ENCODE results near the gene OR6A2.

Gene OR6A2

GRCh38 chr11:6746086-6746618 is 53.3 kb downstream of the OR6A2 start:
- peak; percentile 6 to 15 for DNase-seq (ENCODE audit: low read depth in 2 of 2)
- H3K4me3 ChIP-seq (replicated peaks in 1 of 2; ENCODE audit: low read depth in 2 of 2, low read length in 2 of 2), result no peak overlapping the region
- no peak for TF ChIP-seq CTCF (IDR thresholded peaks at IDR 0.05; ENCODE audit: low read depth, low read length)

GRCh38 chr11:6745465-6746015 is 53.9 kb downstream of the OR6A2 start:
- no peak for DNase-seq (ENCODE audit: low read depth in 2 of 2)
- TF ChIP-seq CTCF (IDR thresholded peaks at IDR 0.05; ENCODE audit: low read depth, low read length), result no peak
- no peak overlapping the region for H3K4me3 ChIP-seq (replicated peaks in 1 of 2; ENCODE audit: low read depth in 2 of 2, low read length in 2 of 2)

- TF ChIP-seq CTCF (IDR thresholded peaks at IDR 0.05; ENCODE audit: low read depth, low read length), result no peak
- H3K4me3 ChIP-seq (replicated peaks in 1 of 2; ENCODE audit: low read depth in 2 of 2, low read length in 2 of 2), result no peak overlapping the region
These were observed 54.5 kb downstream of the OR6A2 start for GRCh38 chr11:6745018-6745417.

GRCh38 chr11:6742260-6742659 is 57.2 kb downstream of the OR6A2 start:
- DNase-seq (ENCODE audit: low read depth in 2 of 2), result no peak
- no peak overlapping the region for H3K4me3 ChIP-seq (replicated peaks in 1 of 2; ENCODE audit: low read depth in 2 of 2, low read length in 2 of 2)
- TF ChIP-seq CTCF (IDR thresholded peaks at IDR 0.05; ENCODE audit: low read depth, low read length), result no peak

More at GRCh38 chr11:6745018-6745417, 54.5 kb downstream of the OR6A2 start:
- no peak for DNase-seq (ENCODE audit: low read depth in 2 of 2)

Data from cardiac fibroblast (primary cell).